ENCODE results near the gene TTC28. TPM values are rescaled to one million over a fixed set of nuclear protein-coding genes. Genes with fewer than 3 reads are reported as not detected.

The TTC28 gene
- total and polyA plus RNA-seq, 2 donors (not counting 3 experiments of a cell fraction or from before 2014, with no cell fraction given) = 16.5 to 51.1 TPM

- dilution Hi-C loops (cut with MboI; ENCODE audit: extremely low pct_ligation_motif_present, low sequenced_read_pairs) (no loop called here), intact Hi-C loops (cut with micrococcal nuclease) (loop anchor here (2.0 kb wide), 4 partner anchors 141 to 551 kb away; partner anchors contain the start of genes CCDC117 and HSCB)
- Histone ChIP-seq H3K4me2 (ENCODE audit: insufficient read depth, low read length) (no peak overlapping the region), H3K9me1 (replicated peaks; ENCODE audit: control insufficient read depth, extremely low read depth, insufficient read depth, low read length) (no peaks in the 10 kb centered on the region), H3K27me3 (ENCODE audit: control insufficient read depth in 2 of 2, insufficient read depth in 2 of 2, low read length in 2 of 2) (no peaks in the 10 kb centered on the region), H3K36me3 (ENCODE audit: control insufficient read depth in 2 of 2, extremely low read depth in 1 of 2, insufficient read depth in 2 of 2, low read length in 2 of 2) (no peaks in the 10 kb centered on the region), H3K9ac (replicated peaks; ENCODE audit: extremely low read depth, insufficient read depth, low read length) (no peak overlapping the region), H4K20me1 (replicated peaks; ENCODE audit: control insufficient read depth, extremely low read depth, insufficient read depth, low read length) (no peaks in the 10 kb centered on the region), H3K79me2 (ENCODE audit: control insufficient read depth, insufficient read depth, low read length) (no peaks in the 10 kb centered on the region), H3K4me1 (ENCODE audit: control insufficient read depth, extremely low read depth, insufficient read depth, low read length) (peaks cover 4% of the 10 kb centered on the region), H3K27ac (ENCODE audit: insufficient read depth, low read depth, low read length) (no peak overlapping the region), H3K9me3 (replicated peaks; ENCODE audit: control insufficient read depth, insufficient read depth, low read length) (no peaks in the 10 kb centered on the region), H2AFZ (ENCODE audit: low read depth, low read length) (no peak overlapping the region), H3K4me3 (replicated peaks in 1 of 3; ENCODE audit: insufficient read depth in 1 of 3, low read depth in 1 of 3, low read length in 3 of 3) (no peak overlapping the region)
- BruUV-seq (replicated peaks) = no TSS peak
- ChIA-PET CTCF (interaction anchor here (0.7 to 4.4 kb wide), 10 partner anchors 10 to 644 kb away, joined by 3 to 246 read pairs (median 22); partner anchors contain the start of gene CCDC117), POLR2A (no interaction called here)
- no peak for FAIRE-seq
- no peak for DNase-seq (ENCODE audit: low read depth, low spot score)
- no peak for TF ChIP-seq EZH2 (IDR thresholded peaks at IDR 0.05; ENCODE audit: borderline replicate concordance, low read depth, low read length, severe bottlenecking)
These were observed 77.7 kb downstream of the TTC28 start for GRCh38 chr22:28601915-28602314.

DNA sequence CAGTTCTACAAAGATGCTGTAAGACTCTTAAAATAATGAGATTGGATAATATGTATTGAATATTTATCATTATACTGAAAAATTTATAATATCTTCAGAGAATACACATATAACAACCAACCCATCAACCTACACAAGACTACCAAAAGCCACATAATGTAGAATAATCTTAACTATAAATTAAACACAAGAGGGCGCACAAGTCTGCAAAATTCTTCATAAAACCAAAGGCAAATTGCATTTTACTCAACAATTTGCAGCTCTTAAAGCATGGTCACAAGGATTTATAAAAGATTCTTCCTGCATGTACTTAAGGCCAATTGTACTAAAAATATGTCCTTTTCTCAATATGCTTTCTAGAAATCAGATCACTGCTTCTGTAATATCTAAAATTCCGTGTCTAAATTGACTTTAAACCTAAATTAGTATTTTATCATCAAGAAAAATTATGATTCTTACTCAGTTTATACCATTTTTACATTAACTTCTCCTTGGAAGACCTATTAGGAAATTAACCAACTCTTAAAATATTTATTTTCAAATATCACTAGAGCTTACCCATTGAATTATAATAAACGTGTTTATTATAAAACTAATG lies 79.0 kb downstream of the TTC28 start:
- Histone ChIP-seq H3K9me1 (replicated peaks; ENCODE audit: control insufficient read depth, extremely low read depth, insufficient read depth, low read length) (no peaks in the 10 kb centered on the region), H2AFZ (ENCODE audit: low read depth, low read length) (no peak overlapping the region), H3K4me3 (replicated peaks in 1 of 3; ENCODE audit: insufficient read depth in 1 of 3, low read depth in 1 of 3, low read length in 3 of 3) (no peak overlapping the region), H4K20me1 (replicated peaks; ENCODE audit: control insufficient read depth, extremely low read depth, insufficient read depth, low read length) (no peaks in the 10 kb centered on the region), H3K36me3 (ENCODE audit: control insufficient read depth in 2 of 2, extremely low read depth in 1 of 2, insufficient read depth in 2 of 2, low read length in 2 of 2) (no peaks in the 10 kb centered on the region), H3K4me2 (ENCODE audit: insufficient read depth, low read length) (no peak overlapping the region), H3K9me3 (replicated peaks; ENCODE audit: control insufficient read depth, insufficient read depth, low read length) (no peaks in the 10 kb centered on the region), H3K79me2 (ENCODE audit: control insufficient read depth, insufficient read depth, low read length) (no peaks in the 10 kb centered on the region), H3K9ac (replicated peaks; ENCODE audit: extremely low read depth, insufficient read depth, low read length) (no peak overlapping the region), H3K4me1 (ENCODE audit: control insufficient read depth, extremely low read depth, insufficient read depth, low read length) (peaks cover 8% of the 10 kb centered on the region), H3K27me3 (ENCODE audit: control insufficient read depth in 2 of 2, insufficient read depth in 2 of 2, low read length in 2 of 2) (no peaks in the 10 kb centered on the region), H3K27ac (ENCODE audit: insufficient read depth, low read depth, low read length) (no peak overlapping the region)
- ChIA-PET CTCF (interaction anchor here (0.6 to 4.4 kb wide), 64 partner anchors 8 to 719 kb away, joined by 3 to 246 read pairs (median 5); partner anchors contain the start of genes CCDC117, CHEK2, HSCB and TTC28), POLR2A (no interaction called here)
- BruUV-seq (replicated peaks) = no TSS peak
- TF ChIP-seq, protein P1, sequence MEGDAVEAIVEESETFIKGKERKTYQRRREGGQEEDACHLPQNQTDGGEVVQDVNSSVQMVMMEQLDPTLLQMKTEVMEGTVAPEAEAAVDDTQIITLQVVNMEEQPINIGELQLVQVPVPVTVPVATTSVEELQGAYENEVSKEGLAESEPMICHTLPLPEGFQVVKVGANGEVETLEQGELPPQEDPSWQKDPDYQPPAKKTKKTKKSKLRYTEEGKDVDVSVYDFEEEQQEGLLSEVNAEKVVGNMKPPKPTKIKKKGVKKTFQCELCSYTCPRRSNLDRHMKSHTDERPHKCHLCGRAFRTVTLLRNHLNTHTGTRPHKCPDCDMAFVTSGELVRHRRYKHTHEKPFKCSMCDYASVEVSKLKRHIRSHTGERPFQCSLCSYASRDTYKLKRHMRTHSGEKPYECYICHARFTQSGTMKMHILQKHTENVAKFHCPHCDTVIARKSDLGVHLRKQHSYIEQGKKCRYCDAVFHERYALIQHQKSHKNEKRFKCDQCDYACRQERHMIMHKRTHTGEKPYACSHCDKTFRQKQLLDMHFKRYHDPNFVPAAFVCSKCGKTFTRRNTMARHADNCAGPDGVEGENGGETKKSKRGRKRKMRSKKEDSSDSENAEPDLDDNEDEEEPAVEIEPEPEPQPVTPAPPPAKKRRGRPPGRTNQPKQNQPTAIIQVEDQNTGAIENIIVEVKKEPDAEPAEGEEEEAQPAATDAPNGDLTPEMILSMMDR (IDR thresholded peaks at IDR 0.05; ENCODE audit: extremely low read depth in 1 of 2, insufficient read depth in 1 of 2, low read depth in 1 of 2, low read length in 2 of 2) = peak in 1 of 2 donors; percentile 10
- TF ChIP-seq, protein P2, sequence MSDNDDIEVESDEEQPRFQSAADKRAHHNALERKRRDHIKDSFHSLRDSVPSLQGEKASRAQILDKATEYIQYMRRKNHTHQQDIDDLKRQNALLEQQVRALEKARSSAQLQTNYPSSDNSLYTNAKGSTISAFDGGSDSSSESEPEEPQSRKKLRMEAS (IDR thresholded peaks at IDR 0.05; ENCODE audit: insufficient read depth, insufficient read length) = no peak
- TF ChIP-seq EZH2 (IDR thresholded peaks at IDR 0.05; ENCODE audit: borderline replicate concordance, low read depth, low read length, severe bottlenecking) (no peak), JUN (IDR thresholded peaks at IDR 0.05; ENCODE audit: borderline replicate concordance, insufficient read depth, insufficient read length, low read depth) (no peak), FOS (IDR thresholded peaks at IDR 0.05; ENCODE audit: borderline replicate concordance, insufficient read depth, low read length) (no peak)
- intact Hi-C loops (cut with micrococcal nuclease) (loop anchor here (1.0 to 2.0 kb wide), 6 partner anchors 142 to 552 kb away; partner anchors contain the start of genes CCDC117 and HSCB), dilution Hi-C loops (cut with MboI; ENCODE audit: extremely low pct_ligation_motif_present, low sequenced_read_pairs) (no loop called here)
- DNase-seq (ENCODE audit: low read depth, low spot score) = peak; percentile 73
- FAIRE-seq = peak; percentile 18

All from endothelial cell of umbilical vein (primary cell).